ENCODE measurements around the gene DRC1. TPM values are rescaled to one million over a fixed set of nuclear protein-coding genes. Genes with fewer than 3 reads are reported as not detected.

Gene DRC1
- polyA plus RNA-seq, 1 of the 3 experiments (the other 2 are of a cell fraction), result 0.18 TPM

DNA sequence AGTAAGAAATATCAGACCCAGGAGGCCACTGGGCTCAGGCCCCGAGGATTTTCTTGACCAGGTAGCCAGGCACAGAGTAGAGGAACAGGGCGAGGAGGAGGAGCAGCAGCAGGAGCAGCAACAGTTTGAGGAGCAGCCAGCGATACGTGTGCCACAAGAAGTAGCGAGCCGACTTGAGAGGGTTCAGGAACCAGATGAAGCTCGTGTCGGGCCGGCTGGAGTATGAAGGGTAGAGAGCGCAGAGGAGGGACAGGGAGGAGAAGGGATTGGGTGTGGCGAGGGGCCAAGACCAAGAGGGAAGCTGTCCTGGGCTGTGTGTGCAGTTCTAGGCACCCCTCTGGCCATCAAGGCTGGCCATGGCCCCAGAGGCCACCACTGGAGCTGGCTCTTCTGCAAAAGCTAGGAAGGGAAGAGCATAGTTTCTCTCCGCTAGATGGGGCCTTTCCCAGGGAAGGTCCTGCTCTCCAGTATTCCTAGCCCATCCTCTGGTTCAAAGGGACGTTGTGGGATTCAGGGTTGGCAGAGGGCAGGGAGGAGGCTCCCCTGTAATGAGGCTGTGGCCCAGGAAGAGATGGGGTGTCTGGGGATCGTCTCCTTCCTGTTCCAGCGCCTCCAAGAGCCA, 58.4 kb downstream of the DRC1 start:
- POLR2A ChIA-PET, result no interaction called here
- CTCF ChIA-PET, result interaction anchor here (0.9 to 1.5 kb wide), 5 partner anchors 11 to 146 kb away, joined by 3 to 5 read pairs (median 3); no protein-coding TSS in a partner anchor
- 82% methylated on average over 15 of the region's 15 CpGs for WGBS (ENCODE audit: low lambda C conversion rate)

More for the DNA sequence above, 58.4 kb downstream of the DRC1 start:
- H2AFZ ChIP-seq (ENCODE audit: low read depth), result no peak overlapping the region
- no peaks in the 10 kb centered on the region for H3K9me2 ChIP-seq
- no peaks in the 10 kb centered on the region for H3K27me3 ChIP-seq (ENCODE audit: insufficient read depth)
- H3K4me3 ChIP-seq (ENCODE audit: low read depth in 2 of 2, low read length in 1 of 2), result no peak overlapping the region
- H3K36me3 ChIP-seq (replicated peaks in 1 of 2; ENCODE audit: control insufficient read depth in 1 of 2, insufficient read depth in 2 of 2, low read length in 1 of 2), result no peaks in the 10 kb centered on the region
- no peak for TF ChIP-seq ELF1 (IDR thresholded peaks at IDR 0.05)
- no peak for TF ChIP-seq MXI1 (IDR thresholded peaks at IDR 0.05; ENCODE audit: low read depth, low read length)
- no peak for TF ChIP-seq MEF2A (IDR thresholded peaks at IDR 0.05; ENCODE audit: borderline replicate concordance, low read depth)
- TF ChIP-seq RFX5 (IDR thresholded peaks at IDR 0.05; ENCODE audit: low read length), result no peak
- no peak for TF ChIP-seq PBX3 (IDR thresholded peaks at IDR 0.05)
- TF ChIP-seq YY1 (IDR thresholded peaks at IDR 0.05; ENCODE audit: low read depth), result no peak
- TF ChIP-seq JUND (IDR thresholded peaks at IDR 0.05), result no peak
- TF ChIP-seq NFIC (IDR thresholded peaks at IDR 0.05; ENCODE audit: borderline replicate concordance), result no peak
- no peak for TF ChIP-seq FOSL2 (IDR thresholded peaks at IDR 0.05; ENCODE audit: borderline replicate concordance, low read depth)
- TF ChIP-seq CTCF (IDR thresholded peaks at IDR 0.05), result no peak
- no peak for TF ChIP-seq TAF1 (IDR thresholded peaks at IDR 0.05; ENCODE audit: borderline replicate concordance, low read depth, low read length)
- TF ChIP-seq TCF12 (IDR thresholded peaks at IDR 0.05), result no peak
- TF ChIP-seq RXRA (IDR thresholded peaks at IDR 0.05; ENCODE audit: borderline replicate concordance, low read depth), result no peak
- TF ChIP-seq, protein P1, sequence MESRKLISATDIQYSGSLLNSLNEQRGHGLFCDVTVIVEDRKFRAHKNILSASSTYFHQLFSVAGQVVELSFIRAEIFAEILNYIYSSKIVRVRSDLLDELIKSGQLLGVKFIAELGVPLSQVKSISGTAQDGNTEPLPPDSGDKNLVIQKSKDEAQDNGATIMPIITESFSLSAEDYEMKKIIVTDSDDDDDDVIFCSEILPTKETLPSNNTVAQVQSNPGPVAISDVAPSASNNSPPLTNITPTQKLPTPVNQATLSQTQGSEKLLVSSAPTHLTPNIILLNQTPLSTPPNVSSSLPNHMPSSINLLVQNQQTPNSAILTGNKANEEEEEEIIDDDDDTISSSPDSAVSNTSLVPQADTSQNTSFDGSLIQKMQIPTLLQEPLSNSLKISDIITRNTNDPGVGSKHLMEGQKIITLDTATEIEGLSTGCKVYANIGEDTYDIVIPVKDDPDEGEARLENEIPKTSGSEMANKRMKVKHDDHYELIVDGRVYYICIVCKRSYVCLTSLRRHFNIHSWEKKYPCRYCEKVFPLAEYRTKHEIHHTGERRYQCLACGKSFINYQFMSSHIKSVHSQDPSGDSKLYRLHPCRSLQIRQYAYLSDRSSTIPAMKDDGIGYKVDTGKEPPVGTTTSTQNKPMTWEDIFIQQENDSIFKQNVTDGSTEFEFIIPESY (IDR thresholded peaks at IDR 0.05; ENCODE audit: borderline replicate concordance, low read depth), result no peak
- TF ChIP-seq USF2 (IDR thresholded peaks at IDR 0.05; ENCODE audit: borderline replicate concordance, low read depth, low read length), result no peak
- no peak for TF ChIP-seq FOXJ3 (CRISPR knock-in tag; IDR thresholded peaks at IDR 0.05)
- TF ChIP-seq GATA2 (CRISPR knock-in tag; IDR thresholded peaks at IDR 0.05), result no peak
- TF ChIP-seq RAD21 (IDR thresholded peaks at IDR 0.05; ENCODE audit: low read length), result no peak
- H3K4me2 ChIP-seq, result no peak overlapping the region
- H3F3A ChIP-seq (replicated peaks; ENCODE audit: insufficient read depth), result no peaks in the 10 kb centered on the region
- H4K20me1 ChIP-seq (ENCODE audit: insufficient read depth), result no peaks in the 10 kb centered on the region
- no peaks in the 10 kb centered on the region for H3K79me2 ChIP-seq (ENCODE audit: insufficient read depth)
- H3K27ac ChIP-seq (ENCODE audit: low read depth in 2 of 2, low read length in 1 of 2), result no peak overlapping the region
- no peak for DNase-seq
- no peak overlapping the region for H3K9ac ChIP-seq
- no peaks in the 10 kb centered on the region for H3K9me3 ChIP-seq
- peaks cover 0 to 5% of the 10 kb centered on the region in 2 experiments; a peak in 1 of 4 replicates for H3K4me1 ChIP-seq (ENCODE audit: control insufficient read depth in 1 of 2, insufficient read depth in 2 of 2, low read depth in 1 of 2, low read length in 1 of 2)

All from SK-N-SH (cell line).